ENCODE measurements around the gene NLGN1. TPM values are rescaled to one million over a fixed set of nuclear protein-coding genes. Genes with fewer than 3 reads are reported as not detected.

Gene NLGN1
- total RNA-seq, 3 donors from 2014 or later (not counting 1 experiment from before 2014, with no cell fraction given), result not detected

DNA sequence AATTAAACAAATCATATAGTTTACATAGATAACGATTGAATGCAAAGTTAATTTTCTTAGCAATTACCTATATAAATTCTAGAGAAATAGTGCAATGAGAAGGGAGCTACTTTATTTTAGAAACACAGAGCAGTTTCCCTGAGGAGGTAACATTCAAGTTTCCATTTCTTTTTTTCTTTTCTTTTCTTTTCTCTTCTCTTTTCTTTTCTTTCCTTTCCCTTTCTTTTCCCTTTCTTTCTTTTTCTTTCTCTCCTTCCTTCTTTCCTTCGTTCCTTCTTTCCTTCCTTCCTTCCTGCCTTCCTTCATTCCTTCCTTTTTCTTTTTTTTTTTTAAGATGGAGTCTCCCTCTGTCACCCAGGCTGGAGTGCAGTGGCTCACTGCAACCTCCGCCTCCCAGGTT lies 417.3 kb downstream of the NLGN1 start:
- Mint-ChIP-seq H3K4me1 (no peaks in the 10 kb centered on the region), H3K9me3 (peaks cover 16 to 21% of the 10 kb centered on the region in 2 donors), H3K36me3 (peaks cover 5% of the 10 kb centered on the region), H3K27ac (no peak overlapping the region), H3K4me3 (no peak overlapping the region), H3K27me3 (ENCODE audit: low read depth in 2 of 2) (no peaks in the 10 kb centered on the region)
- H3K9me3 ChIP-seq (ENCODE audit: control insufficient read depth, insufficient read depth, low read length), result no peaks in the 10 kb centered on the region
- no peak overlapping the region for H3K4me3 ChIP-seq (ENCODE audit: low read length)
- no peaks in the 10 kb centered on the region for H3K4me1 ChIP-seq (ENCODE audit: control insufficient read depth, insufficient read depth, low read length)
- WGBS (ENCODE audit: insufficient coverage), result 75% methylated on average over 2 of the region's 3 CpGs
- DNase-seq (no peak), ATAC-seq (no peak)
- H3K36me3 ChIP-seq (ENCODE audit: control insufficient read depth, insufficient read depth, low read length), result no peaks in the 10 kb centered on the region
- no peak overlapping the region for H3K27ac ChIP-seq (ENCODE audit: low read length)
- intact Hi-C loops (cut with micrococcal nuclease), result no loop called here
- no peaks in the 10 kb centered on the region for H3K27me3 ChIP-seq (ENCODE audit: control insufficient read depth, insufficient read depth, low read length)
- TF ChIP-seq, protein P1, sequence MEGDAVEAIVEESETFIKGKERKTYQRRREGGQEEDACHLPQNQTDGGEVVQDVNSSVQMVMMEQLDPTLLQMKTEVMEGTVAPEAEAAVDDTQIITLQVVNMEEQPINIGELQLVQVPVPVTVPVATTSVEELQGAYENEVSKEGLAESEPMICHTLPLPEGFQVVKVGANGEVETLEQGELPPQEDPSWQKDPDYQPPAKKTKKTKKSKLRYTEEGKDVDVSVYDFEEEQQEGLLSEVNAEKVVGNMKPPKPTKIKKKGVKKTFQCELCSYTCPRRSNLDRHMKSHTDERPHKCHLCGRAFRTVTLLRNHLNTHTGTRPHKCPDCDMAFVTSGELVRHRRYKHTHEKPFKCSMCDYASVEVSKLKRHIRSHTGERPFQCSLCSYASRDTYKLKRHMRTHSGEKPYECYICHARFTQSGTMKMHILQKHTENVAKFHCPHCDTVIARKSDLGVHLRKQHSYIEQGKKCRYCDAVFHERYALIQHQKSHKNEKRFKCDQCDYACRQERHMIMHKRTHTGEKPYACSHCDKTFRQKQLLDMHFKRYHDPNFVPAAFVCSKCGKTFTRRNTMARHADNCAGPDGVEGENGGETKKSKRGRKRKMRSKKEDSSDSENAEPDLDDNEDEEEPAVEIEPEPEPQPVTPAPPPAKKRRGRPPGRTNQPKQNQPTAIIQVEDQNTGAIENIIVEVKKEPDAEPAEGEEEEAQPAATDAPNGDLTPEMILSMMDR (IDR thresholded peaks at IDR 0.05), result no peak

DNA sequence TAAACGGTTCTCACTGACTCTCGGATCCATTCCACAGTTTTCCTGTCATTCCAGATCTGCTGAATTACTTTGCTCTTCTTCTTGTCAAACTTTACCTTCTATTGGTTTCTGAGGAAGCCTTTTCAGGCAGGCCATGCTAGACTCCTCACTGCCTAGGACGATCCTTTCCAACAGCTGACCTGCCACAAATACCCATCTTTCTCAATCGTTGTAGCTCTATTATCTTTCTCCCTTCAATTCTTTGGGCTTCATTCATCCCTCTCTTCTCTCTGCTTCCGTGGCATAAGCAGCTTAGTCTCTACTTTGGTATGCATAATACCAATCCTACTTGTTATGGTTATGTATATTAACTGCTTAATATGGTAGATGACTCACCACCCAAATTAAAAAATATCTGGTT lies 421.8 kb downstream of the NLGN1 start:
- Mint-ChIP-seq H3K27me3 (ENCODE audit: low read depth in 2 of 2) (no peaks in the 10 kb centered on the region), H3K4me3 (no peak overlapping the region), H3K36me3 (peaks cover 5% of the 10 kb centered on the region), H3K4me1 (no peaks in the 10 kb centered on the region), H3K27ac (no peak overlapping the region), H3K9me3 (peaks cover 14% of the 10 kb centered on the region in 2 donors)
- ATAC-seq (no peak), DNase-seq (no peak)
- WGBS (ENCODE audit: insufficient coverage), result 84% methylated on average over 4 of the region's 5 CpGs
- H3K4me1 ChIP-seq (ENCODE audit: control insufficient read depth, insufficient read depth, low read length), result no peaks in the 10 kb centered on the region
- H3K27ac ChIP-seq (ENCODE audit: low read length), result no peak overlapping the region
- intact Hi-C loops (cut with micrococcal nuclease), result no loop called here
- TF ChIP-seq, protein P1 (IDR thresholded peaks at IDR 0.05), result no peak
- H3K9me3 ChIP-seq (ENCODE audit: control insufficient read depth, insufficient read depth, low read length), result no peaks in the 10 kb centered on the region
- H3K36me3 ChIP-seq (ENCODE audit: control insufficient read depth, insufficient read depth, low read length), result no peaks in the 10 kb centered on the region
- no peak overlapping the region for H3K4me3 ChIP-seq (ENCODE audit: low read length)
- H3K27me3 ChIP-seq (ENCODE audit: control insufficient read depth, insufficient read depth, low read length), result no peaks in the 10 kb centered on the region

DNA sequence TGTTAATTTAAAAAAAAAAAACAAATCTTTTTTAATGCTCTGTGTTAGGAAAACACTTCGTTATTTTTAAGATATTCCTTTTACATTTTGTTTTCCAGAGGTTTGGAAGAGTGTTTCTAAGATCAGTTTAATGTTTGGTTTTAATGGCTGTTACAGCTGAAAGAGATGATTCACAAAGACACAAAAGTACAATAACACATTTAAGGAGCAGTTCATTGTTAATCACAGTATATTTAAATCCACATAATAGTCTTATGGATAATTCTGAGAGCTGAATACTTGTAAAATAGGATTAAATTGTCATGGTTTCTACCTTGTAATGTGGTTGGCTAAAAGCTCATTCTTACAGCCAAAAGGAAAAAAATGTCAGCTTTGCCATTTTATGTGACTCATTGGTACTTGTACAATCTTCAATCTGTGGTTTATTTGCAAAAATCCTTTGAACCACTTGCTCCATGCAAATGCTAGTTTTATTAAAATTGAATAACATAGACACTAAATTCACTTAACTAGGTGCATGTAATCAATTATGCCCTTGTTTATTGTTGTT lies 426.4 kb downstream of the NLGN1 start:
- H3K9me3 Mint-ChIP-seq, result peaks cover 14 to 19% of the 10 kb centered on the region in 2 donors
- H3K4me1 ChIP-seq (ENCODE audit: control insufficient read depth, insufficient read depth, low read length), result no peaks in the 10 kb centered on the region
- H3K36me3 Mint-ChIP-seq, result no peaks in the 10 kb centered on the region
- H3K27me3 Mint-ChIP-seq (ENCODE audit: low read depth in 2 of 2), result no peaks in the 10 kb centered on the region
- H3K27ac Mint-ChIP-seq, result no peak overlapping the region
- no peak overlapping the region for H3K4me3 Mint-ChIP-seq
- no peaks in the 10 kb centered on the region for H3K4me1 Mint-ChIP-seq
- H3K36me3 ChIP-seq (ENCODE audit: control insufficient read depth, insufficient read depth, low read length), result no peaks in the 10 kb centered on the region
- H3K27me3 ChIP-seq (ENCODE audit: control insufficient read depth, insufficient read depth, low read length), result no peaks in the 10 kb centered on the region
- ATAC-seq (no peak), DNase-seq (no peak)
- TF ChIP-seq, protein P1 (IDR thresholded peaks at IDR 0.05), result no peak
- no peaks in the 10 kb centered on the region for H3K9me3 ChIP-seq (ENCODE audit: control insufficient read depth, insufficient read depth, low read length)
- no peak overlapping the region for H3K27ac ChIP-seq (ENCODE audit: low read length)
- intact Hi-C loops (cut with micrococcal nuclease), result no loop called here
- no CpG with 5 or more reads among the region's 1 CpG for WGBS (ENCODE audit: insufficient coverage)
- no peak overlapping the region for H3K4me3 ChIP-seq (ENCODE audit: low read length)

DNA sequence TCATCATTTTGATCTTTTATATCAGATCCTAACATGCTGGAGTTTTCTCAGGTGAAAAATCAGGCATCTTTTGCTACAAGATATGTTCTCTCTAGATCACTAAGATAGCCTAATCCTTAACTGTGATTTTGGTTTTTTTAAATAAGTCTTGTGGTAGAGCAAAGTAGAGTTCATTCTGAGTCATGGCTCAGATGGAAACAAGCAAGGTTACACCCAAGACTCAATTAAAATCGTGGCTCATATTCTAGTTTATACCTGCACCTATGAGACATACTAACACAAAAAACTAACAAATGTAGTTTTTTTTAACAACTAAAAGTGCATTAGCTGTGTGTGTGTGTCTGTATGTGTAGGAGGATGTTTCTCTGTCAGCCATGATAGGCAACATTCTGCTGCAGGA lies 428.2 kb downstream of the NLGN1 start:
- Histone ChIP-seq H3K9me3 (ENCODE audit: control insufficient read depth, insufficient read depth, low read length) (no peaks in the 10 kb centered on the region), H3K27ac (ENCODE audit: low read length) (no peak overlapping the region), H3K27me3 (ENCODE audit: control insufficient read depth, insufficient read depth, low read length) (no peaks in the 10 kb centered on the region), H3K4me3 (ENCODE audit: low read length) (no peak overlapping the region), H3K4me1 (ENCODE audit: control insufficient read depth, insufficient read depth, low read length) (no peaks in the 10 kb centered on the region), H3K36me3 (ENCODE audit: control insufficient read depth, insufficient read depth, low read length) (no peaks in the 10 kb centered on the region)
- intact Hi-C loops (cut with micrococcal nuclease), result no loop called here
- Mint-ChIP-seq H3K36me3 (no peaks in the 10 kb centered on the region), H3K4me3 (no peak overlapping the region), H3K9me3 (peaks cover 10 to 13% of the 10 kb centered on the region in 2 donors), H3K27ac (no peak overlapping the region), H3K4me1 (no peaks in the 10 kb centered on the region), H3K27me3 (ENCODE audit: low read depth in 2 of 2) (no peaks in the 10 kb centered on the region)
- TF ChIP-seq, protein P1 (IDR thresholded peaks at IDR 0.05), result no peak
- no peak for ATAC-seq
- no peak for DNase-seq
- no CpG with 5 or more reads among the region's 1 CpG for whole genome bisulfite sequencing (ENCODE audit: insufficient coverage)
